ENCODE data around the gene MAJIN. TPM values are rescaled to one million over a fixed set of nuclear protein-coding genes. Genes with fewer than 3 reads are reported as not detected.

MAJIN gene
- total and polyA plus RNA-seq, 9 of the 15 experiments (the other 6 are each of a cell fraction or from before 2014, with no cell fraction given): 0.17 to 0.83 (median 0.24) TPM; not detected in 2

- TF ChIP-seq HDGF (IDR thresholded peaks at IDR 0.05) (no peak), FOXJ2 (tag; IDR thresholded peaks at IDR 0.05) (no peak), ATF1 (CRISPR knock-in tag; IDR thresholded peaks at IDR 0.05) (no peak), ATF1 (tag; IDR thresholded peaks at IDR 0.05) (peak; percentile 96), HES1 (IDR thresholded peaks at IDR 0.05; ENCODE audit: low read depth) (no peak), GABPB2 (CRISPR knock-in tag; conservative IDR thresholded peaks at IDR 0.05) (no peak), ZNF395 (CRISPR knock-in tag; IDR thresholded peaks at IDR 0.05) (peak; percentile 89; the same call in 1 of the 2 replicates), ZNF512 (tag; IDR thresholded peaks at IDR 0.05) (no peak), MTA2 (IDR thresholded peaks at IDR 0.05; ENCODE audit: low read depth) (no peak), ZNF398 (CRISPR knock-in tag; IDR thresholded peaks at IDR 0.05) (no peak), SMARCA5 (IDR thresholded peaks at IDR 0.05) (no peak), IRF9 (tag; IDR thresholded peaks at IDR 0.05) (0 out of 2 replicates have a peak, but pooled peaks have one; percentile 23), MXI1 (IDR thresholded peaks at IDR 0.05; ENCODE audit: low read depth, low read length) (peak; percentile 39; the same call in 1 of the 2 replicates), DDX20 (tag; IDR thresholded peaks at IDR 0.05; ENCODE audit: low read depth) (no peak), TCF7L2 (IDR thresholded peaks at IDR 0.05; ENCODE audit: low read depth, low read length) (no peak), POLR2B (IDR thresholded peaks at IDR 0.05; ENCODE audit: low read depth, partially characterized antibody) (no peak)
These were observed 47.7 kb downstream of the MAJIN start, which contains the start of gene PPP2R5B (continued) for GRCh38 chr11:64923944-64924909.

All from K562 (cell line).